ENCODE results near the gene TRMT112. TPM values are rescaled to one million over a fixed set of nuclear protein-coding genes. Genes with fewer than 3 reads are reported as not detected.
"Not testable (repeated sequence)": the region's sequence is repeated elsewhere in the genome, so short reads cannot be mapped to it uniquely, and the experiment has no call there.

Gene TRMT112
- total and polyA plus RNA-seq, 2 donors from 2014 or later = 172 to 291 TPM

DNA sequence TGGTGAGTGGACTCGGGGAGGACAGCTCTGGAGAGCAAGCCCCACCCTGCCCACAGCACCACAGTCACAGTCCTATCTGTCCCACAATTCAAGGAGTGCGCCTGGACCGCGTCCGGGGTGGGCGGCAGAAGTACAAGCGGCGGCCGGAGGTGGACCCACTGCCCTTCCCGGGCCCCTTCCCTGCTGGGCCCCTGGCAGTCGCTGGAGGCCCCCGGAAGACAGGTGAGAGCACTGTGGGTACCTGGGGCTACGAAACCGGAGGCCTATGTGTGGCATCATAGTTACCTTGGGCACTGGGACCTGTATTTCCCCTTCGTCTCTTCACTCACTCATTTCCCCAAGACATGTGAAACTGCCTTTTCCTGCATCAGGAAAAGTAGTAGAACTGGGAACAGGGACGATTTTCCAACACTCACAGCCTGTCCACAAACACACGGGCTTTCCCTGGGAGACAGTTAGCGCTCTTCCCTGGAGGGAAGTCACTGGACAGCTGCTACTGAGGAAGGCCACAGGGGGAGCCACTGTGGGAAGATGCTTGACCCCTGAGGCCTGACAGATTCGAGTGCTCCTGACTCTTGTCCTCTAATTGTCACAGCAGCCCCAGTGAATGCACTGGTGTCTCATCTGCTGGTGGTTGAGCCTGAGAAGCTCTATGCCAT is 3.1 kb downstream of the TRMT112 start:
- H3K4me1 ChIP-seq (ENCODE audit: control insufficient read depth in 2 of 3, insufficient read depth in 2 of 3, low read depth in 1 of 3, low read length in 3 of 3) = peaks cover 0 to 14% (median 9%) of the 10 kb centered on the region in 3 donors

DNA sequence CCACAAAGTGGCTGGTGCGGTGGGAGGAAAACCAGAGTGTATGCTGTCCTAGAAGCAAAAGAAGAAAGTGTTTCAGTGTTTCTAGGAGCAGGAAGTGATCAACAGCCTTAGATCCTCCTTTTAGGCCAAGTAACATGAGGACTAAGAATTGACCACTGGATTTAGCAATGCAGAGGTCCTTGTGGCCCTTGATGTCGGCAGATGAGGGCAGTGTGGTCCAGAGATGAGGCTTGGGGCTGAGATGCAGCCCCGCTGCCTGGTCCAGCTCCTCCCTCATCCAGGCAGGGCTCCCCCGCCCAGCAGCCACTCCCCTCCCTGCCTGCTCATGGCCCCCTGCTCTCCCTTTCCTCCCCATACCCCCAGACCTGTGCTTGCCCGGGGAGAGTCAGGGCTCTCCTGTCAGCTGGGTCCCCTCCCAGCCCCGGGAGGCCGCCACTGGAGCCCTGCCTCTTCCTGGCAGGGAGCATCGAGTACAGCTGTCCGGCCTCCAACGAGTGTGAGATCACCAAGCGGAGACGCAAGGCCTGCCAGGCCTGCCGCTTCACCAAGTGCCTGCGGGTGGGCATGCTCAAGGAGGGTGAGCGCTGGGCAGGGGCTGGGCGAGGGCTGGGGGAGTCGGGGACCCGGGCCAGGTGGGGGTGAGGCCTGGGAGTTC is 3.7 kb downstream of the TRMT112 start:
- H3K27me3 ChIP-seq (ENCODE audit: control insufficient read depth, insufficient read depth, low read length) = no peaks in the 10 kb centered on the region
- no peak overlapping the region for H3K9ac ChIP-seq (ENCODE audit: low read length in 3 of 3)
- intact Hi-C loops (cut with DNase I) = no loop called here
- H3K4me1 ChIP-seq (ENCODE audit: control insufficient read depth in 2 of 3, insufficient read depth in 2 of 3, low read depth in 1 of 3, low read length in 3 of 3) = peaks cover 0 to 9% (median 5%) of the 10 kb centered on the region in 3 donors
- DNase-seq = peak in 1 of 5 donors; percentile 83
- H3K36me3 ChIP-seq (ENCODE audit: control insufficient read depth in 2 of 3, insufficient read depth in 3 of 3, low read length in 3 of 3) = peaks cover 0 to 8% (median 8%) of the 10 kb centered on the region in 3 donors
- H3K9me3 ChIP-seq (ENCODE audit: control insufficient read depth in 2 of 3, insufficient read depth in 1 of 3, low read length in 3 of 3) = no peaks in the 10 kb centered on the region
- FAIRE-seq = no peak
- H3K27ac ChIP-seq (ENCODE audit: low read depth in 2 of 2, low read length in 2 of 2) = no peak overlapping the region
- TF ChIP-seq, protein P1, sequence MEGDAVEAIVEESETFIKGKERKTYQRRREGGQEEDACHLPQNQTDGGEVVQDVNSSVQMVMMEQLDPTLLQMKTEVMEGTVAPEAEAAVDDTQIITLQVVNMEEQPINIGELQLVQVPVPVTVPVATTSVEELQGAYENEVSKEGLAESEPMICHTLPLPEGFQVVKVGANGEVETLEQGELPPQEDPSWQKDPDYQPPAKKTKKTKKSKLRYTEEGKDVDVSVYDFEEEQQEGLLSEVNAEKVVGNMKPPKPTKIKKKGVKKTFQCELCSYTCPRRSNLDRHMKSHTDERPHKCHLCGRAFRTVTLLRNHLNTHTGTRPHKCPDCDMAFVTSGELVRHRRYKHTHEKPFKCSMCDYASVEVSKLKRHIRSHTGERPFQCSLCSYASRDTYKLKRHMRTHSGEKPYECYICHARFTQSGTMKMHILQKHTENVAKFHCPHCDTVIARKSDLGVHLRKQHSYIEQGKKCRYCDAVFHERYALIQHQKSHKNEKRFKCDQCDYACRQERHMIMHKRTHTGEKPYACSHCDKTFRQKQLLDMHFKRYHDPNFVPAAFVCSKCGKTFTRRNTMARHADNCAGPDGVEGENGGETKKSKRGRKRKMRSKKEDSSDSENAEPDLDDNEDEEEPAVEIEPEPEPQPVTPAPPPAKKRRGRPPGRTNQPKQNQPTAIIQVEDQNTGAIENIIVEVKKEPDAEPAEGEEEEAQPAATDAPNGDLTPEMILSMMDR (IDR thresholded peaks at IDR 0.05; ENCODE audit: borderline replicate concordance, extremely low read depth, insufficient read depth) = no peak
- H3K4me3 ChIP-seq (ENCODE audit: low read length in 3 of 3) = no peak overlapping the region

More for the DNA sequence above, 3.1 kb downstream of the TRMT112 start:
- TF ChIP-seq, protein P1 (IDR thresholded peaks at IDR 0.05; ENCODE audit: borderline replicate concordance, extremely low read depth, insufficient read depth) = no peak
- H3K36me3 ChIP-seq (ENCODE audit: control insufficient read depth in 2 of 3, insufficient read depth in 3 of 3, low read length in 3 of 3) = peaks cover 0 to 8% (median 8%) of the 10 kb centered on the region in 3 donors
- FAIRE-seq (no peak), DNase-seq (peak in 1 of 5 donors; percentile 35)
- H3K27ac ChIP-seq (ENCODE audit: low read depth in 2 of 2, low read length in 2 of 2) = no peak overlapping the region
- H3K4me3 ChIP-seq (ENCODE audit: low read length in 3 of 3) = no peak overlapping the region
- H3K9ac ChIP-seq (ENCODE audit: low read length in 3 of 3) = no peak overlapping the region
- no peaks in the 10 kb centered on the region for H3K27me3 ChIP-seq (ENCODE audit: control insufficient read depth, insufficient read depth, low read length)
- intact Hi-C loops (cut with DNase I) = no loop called here
- H3K9me3 ChIP-seq (ENCODE audit: control insufficient read depth in 2 of 3, insufficient read depth in 1 of 3, low read length in 3 of 3) = no peaks in the 10 kb centered on the region

DNA sequence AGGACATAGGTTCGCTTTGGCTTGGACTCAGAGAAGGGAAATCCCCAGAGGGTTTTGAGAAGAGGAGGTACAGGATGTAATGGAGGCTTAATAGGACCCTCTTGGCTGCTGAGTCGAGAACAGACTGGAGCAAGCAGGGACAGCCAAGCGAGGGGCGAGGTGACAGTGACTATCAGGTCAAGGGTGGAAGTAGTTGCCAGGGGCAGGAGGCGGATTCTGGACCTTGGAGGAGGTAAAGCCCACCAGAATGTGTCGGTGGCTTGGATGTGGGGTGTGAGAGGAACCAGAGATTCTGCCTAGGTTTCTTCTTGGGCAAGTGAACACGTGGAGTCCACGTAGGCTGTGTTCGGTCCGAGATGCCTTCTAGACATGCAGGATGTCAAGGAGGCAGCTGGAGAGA is 4.4 kb downstream of the TRMT112 start:
- H3K36me3 ChIP-seq (ENCODE audit: control insufficient read depth in 2 of 3, insufficient read depth in 3 of 3, low read length in 3 of 3) = peaks cover 0 to 8% (median 8%) of the 10 kb centered on the region in 3 donors
- H3K4me3 ChIP-seq (ENCODE audit: low read length in 3 of 3) = no peak overlapping the region
- no peak overlapping the region for H3K27ac ChIP-seq (ENCODE audit: low read depth in 2 of 2, low read length in 2 of 2)
- intact Hi-C loops (cut with DNase I) = no loop called here
- H3K9me3 ChIP-seq (ENCODE audit: control insufficient read depth in 2 of 3, insufficient read depth in 1 of 3, low read length in 3 of 3) = no peaks in the 10 kb centered on the region
- FAIRE-seq (no peak), DNase-seq (no peak)
- H3K27me3 ChIP-seq (ENCODE audit: control insufficient read depth, insufficient read depth, low read length) = no peaks in the 10 kb centered on the region
- peaks cover 0 to 9% (median 5%) of the 10 kb centered on the region in 3 donors for H3K4me1 ChIP-seq (ENCODE audit: control insufficient read depth in 2 of 3, insufficient read depth in 2 of 3, low read depth in 1 of 3, low read length in 3 of 3)
- H3K9ac ChIP-seq (ENCODE audit: low read length in 3 of 3) = no peak overlapping the region
- TF ChIP-seq, protein P1 (IDR thresholded peaks at IDR 0.05; ENCODE audit: borderline replicate concordance, extremely low read depth, insufficient read depth) = no peak

DNA sequence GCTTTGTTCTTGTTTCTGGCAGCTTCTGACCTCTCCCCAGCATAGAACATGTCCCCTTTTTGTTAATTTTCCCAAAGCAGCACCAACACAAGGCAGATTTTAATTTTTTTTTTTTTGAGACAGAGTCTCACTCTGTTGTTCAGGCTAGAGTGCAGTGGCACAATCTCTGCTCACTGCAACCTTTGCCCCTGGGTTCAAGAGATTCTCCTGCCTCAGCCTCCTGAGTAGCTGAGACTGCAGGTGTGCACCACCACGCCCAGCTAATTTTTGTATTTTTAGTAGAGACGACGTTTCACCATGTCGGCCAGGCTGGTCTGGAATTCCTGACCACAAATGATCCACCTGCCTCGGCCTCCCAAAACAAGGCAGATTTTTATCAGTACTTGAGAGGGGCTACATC is 9.6 kb downstream of the TRMT112 start:
- H3K9ac ChIP-seq (ENCODE audit: low read length in 3 of 3); FAIRE-seq; H3K27me3 ChIP-seq (ENCODE audit: control insufficient read depth, insufficient read depth, low read length); H3K9me3 ChIP-seq (ENCODE audit: control insufficient read depth in 2 of 3, insufficient read depth in 1 of 3, low read length in 3 of 3); H3K27ac ChIP-seq (ENCODE audit: low read depth in 2 of 2, low read length in 2 of 2); intact Hi-C loops (cut with DNase I); H3K36me3 ChIP-seq (ENCODE audit: control insufficient read depth in 2 of 3, insufficient read depth in 3 of 3, low read length in 3 of 3); DNase-seq: not testable (repeated sequence)
- H3K4me3 ChIP-seq (ENCODE audit: low read length in 3 of 3) = peak overlapping the region in 2 of 3 donors; percentile 7 to 83
- peaks cover 0 to 26% (median 13%) of the 10 kb centered on the region in 3 donors for H3K4me1 ChIP-seq (ENCODE audit: control insufficient read depth in 2 of 3, insufficient read depth in 2 of 3, low read depth in 1 of 3, low read length in 3 of 3)

Measured in kidney (tissue), 14 donors.